NCI-H2196 (cell line): Measurements from ENCODE around the gene OGFOD3.
"Not testable (repeated sequence)": the region's sequence is repeated elsewhere in the genome, so short reads cannot be mapped to it uniquely, and the experiment has no call there.

Experiments used
- DNase-seq: peaks from one replicate; lab custom pipeline; 2025; ENCODE audit not compliant: unreplicated experiment; lab: John Stamatoyannopoulos, UW

The OGFOD3 gene

DNA sequence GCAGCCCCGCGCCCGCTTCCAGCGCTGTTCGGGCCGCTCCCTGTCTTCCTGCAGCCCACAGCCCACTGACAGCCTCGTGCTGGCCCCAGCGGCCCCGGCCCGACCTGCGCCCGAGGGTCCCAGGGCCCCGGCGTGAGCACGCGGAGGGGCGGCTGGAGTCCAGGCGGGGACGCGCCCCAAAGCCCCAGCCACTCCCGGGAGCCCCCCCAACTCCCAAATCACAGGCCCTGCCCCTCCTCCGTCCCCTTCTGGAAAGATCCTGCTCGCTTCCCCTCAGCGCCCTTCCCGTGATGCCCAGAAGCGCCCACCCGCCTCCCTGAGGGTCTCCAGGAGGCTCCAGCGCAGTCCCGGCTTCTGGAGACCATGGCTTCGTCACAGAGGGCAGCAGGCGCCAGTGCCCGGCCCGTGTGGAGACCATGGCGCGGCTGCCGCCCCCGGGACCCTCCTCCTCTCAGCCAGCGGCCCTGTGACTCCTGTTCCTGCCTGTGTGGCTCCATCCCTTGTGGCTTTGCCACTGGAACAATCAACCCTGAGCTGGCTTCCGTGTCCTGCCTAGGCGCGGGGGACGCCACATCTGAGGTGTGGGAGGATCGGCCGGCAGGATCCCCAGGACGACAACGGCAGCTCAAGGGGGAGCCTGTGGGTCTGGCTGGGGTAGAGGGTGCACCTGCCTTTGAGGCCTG lies 42.9 kb downstream of the OGFOD3 start:
- DNase-seq = no peak

DNA sequence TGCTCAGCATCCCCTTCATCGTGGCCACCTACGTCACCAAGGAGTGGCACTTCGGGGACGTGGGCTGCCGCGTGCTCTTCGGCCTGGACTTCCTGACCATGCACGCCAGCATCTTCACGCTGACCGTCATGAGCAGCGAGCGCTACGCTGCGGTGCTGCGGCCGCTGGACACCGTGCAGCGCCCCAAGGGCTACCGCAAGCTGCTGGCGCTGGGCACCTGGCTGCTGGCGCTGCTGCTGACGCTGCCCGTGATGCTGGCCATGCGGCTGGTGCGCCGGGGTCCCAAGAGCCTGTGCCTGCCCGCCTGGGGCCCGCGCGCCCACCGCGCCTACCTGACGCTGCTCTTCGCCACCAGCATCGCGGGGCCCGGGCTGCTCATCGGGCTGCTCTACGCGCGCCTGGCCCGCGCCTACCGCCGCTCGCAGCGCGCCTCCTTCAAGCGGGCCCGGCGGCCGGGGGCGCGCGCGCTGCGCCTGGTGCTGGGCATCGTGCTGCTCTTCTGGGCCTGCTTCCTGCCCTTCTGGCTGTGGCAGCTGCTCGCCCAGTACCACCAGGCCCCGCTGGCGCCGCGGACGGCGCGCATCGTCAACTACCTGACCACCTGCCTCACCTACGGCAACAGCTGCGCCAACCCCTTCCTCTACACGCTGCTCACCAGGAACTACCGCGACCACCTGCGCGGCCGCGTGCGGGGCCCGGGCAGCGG lies 43.6 kb downstream of the OGFOD3 start:
- no peak for DNase-seq

DNA sequence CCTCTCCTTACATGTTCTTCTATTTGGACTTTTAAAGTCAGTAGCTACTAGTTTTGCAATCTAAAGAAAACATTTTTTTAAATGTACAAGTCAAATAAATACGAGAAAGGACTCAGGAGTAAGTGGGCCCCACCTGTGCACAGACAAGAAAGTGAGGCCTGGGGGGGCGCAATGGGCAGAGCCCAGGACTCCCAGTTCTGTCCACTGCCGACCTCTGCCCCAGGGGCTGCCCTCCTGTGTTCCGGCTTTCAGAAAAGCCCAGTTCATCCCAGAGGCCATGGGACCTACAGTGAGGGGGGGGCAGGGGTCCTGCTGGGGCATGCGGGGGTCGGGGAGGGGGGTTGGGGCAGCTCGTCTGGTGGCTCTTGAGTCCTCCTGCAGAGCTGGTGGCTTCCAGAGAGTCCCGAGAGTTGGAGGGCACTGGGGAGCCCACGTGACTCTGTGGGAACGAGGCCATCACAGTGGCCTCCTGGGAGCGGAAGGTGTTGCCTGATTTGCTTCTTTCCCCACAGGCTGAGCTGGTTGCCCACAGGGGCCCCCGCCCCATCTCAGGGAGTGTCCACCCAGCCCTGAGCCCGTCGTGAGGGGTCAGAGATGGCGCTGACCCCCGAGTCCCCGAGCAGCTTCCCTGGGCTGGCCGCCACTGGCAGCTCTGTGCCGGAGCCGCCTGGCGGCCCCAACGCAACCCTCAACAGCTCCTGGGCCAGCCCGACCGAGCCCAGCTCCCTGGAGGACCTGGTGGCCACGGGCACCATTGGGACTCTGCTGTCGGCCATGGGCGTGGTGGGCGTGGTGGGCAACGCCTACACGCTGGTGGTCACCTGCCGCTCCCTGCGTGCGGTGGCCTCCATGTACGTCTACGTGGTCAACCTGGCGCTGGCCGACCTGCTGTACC lies 44.4 kb downstream of the OGFOD3 start:
- no peak for DNase-seq

DNA sequence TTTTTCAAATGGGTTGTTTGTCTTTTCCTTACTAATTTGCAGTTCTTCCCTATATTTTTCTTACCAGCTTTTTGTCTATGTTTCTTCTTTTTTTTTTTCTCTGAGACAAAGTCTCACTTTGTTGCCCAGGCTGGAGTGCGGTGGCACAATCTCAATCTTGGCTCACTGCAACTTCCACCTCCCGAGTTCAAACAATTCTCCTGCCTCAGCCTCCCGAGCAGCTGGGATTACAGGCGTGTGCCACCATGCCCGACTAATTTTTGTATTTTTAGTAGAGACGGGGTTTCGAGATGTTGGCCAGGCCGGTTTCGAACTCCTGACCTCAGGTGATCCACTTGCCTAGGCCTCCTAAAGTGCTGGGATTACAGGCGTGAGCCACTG lies 45.3 kb downstream of the OGFOD3 start:
- not testable (repeated sequence) for DNase-seq

- no peak for DNase-seq
These were observed 45.9 kb downstream of the OGFOD3 start for GRCh38 chr17:82372249-82373071.

DNA sequence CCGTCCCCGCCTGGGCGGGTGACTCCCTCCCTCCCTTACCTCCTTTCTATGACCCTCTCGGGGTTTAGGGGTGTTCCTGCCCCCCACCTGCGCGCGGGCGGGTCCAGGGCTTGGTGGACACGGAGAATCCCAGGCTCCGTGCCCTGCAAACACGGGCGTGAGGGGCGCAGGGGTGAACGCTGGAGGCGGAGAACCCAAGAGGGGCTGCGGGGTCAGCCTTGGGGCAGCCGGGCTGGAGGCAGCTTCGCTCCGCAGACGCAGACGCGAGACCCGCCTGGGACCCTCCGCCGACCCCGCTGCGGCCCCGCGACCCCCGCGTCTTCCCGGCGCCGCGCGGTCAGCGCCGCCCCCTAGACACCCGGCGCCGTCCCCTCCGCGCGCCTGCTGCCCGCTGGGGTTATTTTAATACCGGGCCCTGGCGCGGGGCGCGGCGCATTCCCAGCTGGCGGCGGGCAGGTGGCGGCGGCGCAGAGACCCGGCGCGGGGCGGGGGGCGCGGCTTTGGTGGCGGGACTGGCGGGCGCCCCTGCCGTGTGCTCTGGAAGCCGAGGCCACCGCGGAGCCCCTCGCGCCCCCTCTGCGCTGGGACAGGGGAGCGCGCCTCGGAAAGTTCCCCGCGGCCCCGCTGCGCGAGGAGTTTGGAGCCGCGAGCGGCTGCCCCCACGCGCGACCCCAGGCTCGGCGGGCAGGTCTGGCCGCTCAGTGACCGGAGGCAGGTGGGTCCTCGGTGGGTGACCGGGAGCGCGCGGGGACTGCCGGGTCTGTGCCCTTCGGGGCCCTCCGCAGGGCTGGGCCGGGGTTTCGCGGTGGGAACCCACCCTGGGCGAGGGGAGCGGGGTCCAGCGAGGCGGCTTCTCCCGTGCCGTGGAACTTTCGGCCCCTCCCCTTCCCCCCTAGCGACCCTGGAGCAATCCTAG lies 46.8 kb downstream of the OGFOD3 start, which contains the start of gene UTS2R:
Gene UTS2R (plus strand): TSS at position 433 of the 916 bp plus-strand sequence. CDS start 2,560 bp downstream, outside the sequence.
- DNase-seq = no peak

GRCh38 chr17:82370471-82371332 lies 47.7 kb downstream of the OGFOD3 start:
- no peak for DNase-seq

GRCh38 chr17:82369211-82369610 lies 49.2 kb downstream of the OGFOD3 start:
- DNase-seq = no peak

DNA sequence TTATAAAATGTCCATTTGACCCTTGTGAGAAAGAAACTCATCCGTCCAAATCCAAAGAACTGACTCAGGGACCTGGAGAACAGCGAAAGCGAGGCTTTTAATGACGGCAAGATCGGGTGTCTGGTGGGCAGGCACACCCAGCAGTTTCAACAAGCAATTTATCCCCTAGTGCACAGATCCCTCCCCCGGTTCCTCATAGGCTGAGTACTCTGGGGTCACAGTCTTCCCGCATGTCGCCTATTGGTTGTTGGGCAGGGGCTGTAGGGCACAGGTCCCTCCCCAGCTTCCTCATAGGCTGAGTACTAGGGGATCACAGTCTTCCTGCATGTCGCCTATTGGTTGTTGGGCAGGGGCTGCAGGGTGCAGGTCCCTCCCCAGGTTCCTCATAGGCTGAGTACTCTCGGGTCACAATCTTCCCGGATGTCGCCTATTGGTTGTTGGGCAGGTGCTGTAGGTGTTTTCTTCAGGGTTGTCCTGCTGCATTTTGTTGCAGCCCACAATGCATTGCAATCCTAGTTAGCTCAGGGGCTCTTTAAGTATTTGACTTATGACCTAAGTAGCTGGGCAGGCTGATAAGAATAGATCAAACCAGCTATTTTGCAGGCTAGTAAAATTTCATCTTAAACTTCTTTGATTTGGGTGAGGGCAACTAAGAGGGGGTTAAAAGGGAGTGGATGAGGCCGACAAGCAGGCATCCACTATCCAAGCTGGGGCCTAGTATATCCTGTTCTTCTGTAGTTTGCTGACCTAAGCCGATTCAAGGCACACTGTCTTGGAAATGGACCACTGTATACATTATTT lies 50.5 kb downstream of the OGFOD3 start:
- peak; percentile 97 for DNase-seq

- no peak for DNase-seq
These were observed 51.6 kb downstream of the OGFOD3 start for GRCh38 chr17:82366749-82367148.

GRCh38 chr17:82365606-82366295 lies 52.6 kb downstream of the OGFOD3 start:
- no peak for DNase-seq

GRCh38 chr17:82361885-82362633 lies 56.3 kb downstream of the OGFOD3 start:
- no peak for DNase-seq

DNA sequence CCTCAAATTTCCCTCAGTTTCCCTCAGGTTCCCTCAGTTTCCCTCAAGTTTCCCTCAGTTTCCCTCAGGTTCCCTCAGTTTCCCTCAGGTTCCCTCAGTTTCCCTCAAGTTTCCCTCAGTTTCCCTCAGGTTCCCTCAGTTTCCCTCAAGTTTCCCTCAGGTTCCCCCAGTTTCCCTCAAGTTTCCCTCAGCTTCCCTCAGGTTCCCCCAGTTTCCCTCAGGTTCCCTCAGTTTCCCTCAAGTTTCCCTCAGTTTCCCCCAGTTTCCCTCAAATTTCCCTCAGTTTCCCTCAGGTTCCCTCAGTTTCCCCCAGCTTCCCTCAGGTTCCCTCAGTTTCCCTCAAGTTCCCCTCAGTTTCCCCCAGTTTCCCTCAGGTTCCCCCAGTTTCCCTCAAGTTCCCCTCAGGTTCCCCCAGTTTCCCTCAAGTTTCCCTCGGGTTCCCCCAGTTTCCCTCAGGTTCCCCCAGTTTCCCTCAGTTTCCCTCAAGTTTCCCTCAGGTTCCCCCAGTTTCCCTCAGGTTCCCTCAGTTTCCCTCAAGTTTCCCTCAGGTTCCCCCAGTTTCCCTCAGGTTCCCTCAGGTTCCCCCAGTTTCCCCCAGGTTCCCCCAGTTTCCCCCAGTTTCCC lies 58.8 kb downstream of the OGFOD3 start:
- not testable (repeated sequence) for DNase-seq

- DNase-seq = peak; percentile 60
These were observed 59.7 kb downstream of the OGFOD3 start, which contains the start of gene TEX19 for GRCh38 chr17:82358465-82359350. TEX19 (plus strand) TSS chr17:82359247; CDS start chr17:82362151, 2,904 bp downstream.

DNA sequence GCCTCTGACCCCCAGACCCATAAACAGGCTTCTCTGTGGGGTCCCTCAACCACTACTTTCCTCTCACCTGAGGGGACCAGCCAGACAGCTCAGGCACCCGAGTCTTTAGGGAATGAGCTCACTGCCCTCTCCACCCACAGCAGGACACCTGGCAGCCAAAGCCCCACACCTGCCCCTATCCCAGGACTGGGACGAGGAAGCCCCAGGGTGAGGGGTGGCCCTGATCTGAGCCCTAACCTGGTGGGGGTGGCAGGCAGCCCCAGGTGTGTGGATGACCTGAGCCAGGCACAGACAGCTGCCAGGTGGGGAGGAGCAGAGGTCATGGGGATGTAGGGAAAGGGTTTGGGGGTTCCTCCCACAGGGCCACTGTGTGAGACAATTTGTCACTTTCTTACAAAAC lies 61.0 kb downstream of the OGFOD3 start:
- DNase-seq = no peak
